ENCODE results near the gene ZNF326. TPM values are rescaled to one million over a fixed set of nuclear protein-coding genes. Genes with fewer than 3 reads are reported as not detected.

ZNF326 gene
- total and polyA plus RNA-seq, 2 of the 8 experiments (the other 6 are each of a cell fraction or from before 2014, with no cell fraction given) = 12.2 to 30.6 TPM

DNA sequence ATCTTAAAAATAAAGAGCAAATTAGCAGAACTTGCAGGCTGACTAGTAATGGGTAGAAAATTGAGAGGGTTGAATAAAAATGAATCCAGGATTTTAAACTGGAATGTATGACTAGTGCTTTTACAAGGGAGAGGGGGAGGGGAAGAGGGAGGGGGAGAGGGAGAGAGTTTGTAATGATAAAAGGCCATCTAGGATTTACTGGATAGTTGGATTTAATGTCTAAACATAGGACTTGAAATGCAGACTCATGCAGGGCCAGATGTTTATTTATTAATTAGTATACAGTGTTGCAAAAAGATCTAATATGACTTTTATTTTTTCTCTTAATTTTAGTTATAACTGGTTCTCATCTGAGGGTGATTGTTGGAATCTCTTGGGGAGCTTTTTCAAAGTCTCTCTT is 4.3 kb downstream of the ZNF326 start (continued):
- TF ChIP-seq, protein P1, sequence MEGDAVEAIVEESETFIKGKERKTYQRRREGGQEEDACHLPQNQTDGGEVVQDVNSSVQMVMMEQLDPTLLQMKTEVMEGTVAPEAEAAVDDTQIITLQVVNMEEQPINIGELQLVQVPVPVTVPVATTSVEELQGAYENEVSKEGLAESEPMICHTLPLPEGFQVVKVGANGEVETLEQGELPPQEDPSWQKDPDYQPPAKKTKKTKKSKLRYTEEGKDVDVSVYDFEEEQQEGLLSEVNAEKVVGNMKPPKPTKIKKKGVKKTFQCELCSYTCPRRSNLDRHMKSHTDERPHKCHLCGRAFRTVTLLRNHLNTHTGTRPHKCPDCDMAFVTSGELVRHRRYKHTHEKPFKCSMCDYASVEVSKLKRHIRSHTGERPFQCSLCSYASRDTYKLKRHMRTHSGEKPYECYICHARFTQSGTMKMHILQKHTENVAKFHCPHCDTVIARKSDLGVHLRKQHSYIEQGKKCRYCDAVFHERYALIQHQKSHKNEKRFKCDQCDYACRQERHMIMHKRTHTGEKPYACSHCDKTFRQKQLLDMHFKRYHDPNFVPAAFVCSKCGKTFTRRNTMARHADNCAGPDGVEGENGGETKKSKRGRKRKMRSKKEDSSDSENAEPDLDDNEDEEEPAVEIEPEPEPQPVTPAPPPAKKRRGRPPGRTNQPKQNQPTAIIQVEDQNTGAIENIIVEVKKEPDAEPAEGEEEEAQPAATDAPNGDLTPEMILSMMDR (IDR thresholded peaks at IDR 0.05; ENCODE audit: control extremely low read depth in 1 of 3, insufficient read depth in 1 of 3, low read depth in 1 of 3, low read length in 3 of 3) = no peak

Data from H1 (cell line).